Fibroblast of skin of back (primary cell): ENCODE data around the gene EID3. TPM values are rescaled to one million over a fixed set of nuclear protein-coding genes. Genes with fewer than 3 reads are reported as not detected.
"Not testable (repeated sequence)": the region's sequence is repeated elsewhere in the genome, so short reads cannot be mapped to it uniquely, and the experiment has no call there.

ENCODE experiments used
- DNase-seq: peaks from one replicate; pipeline ENCODE4 v3.0.0-alpha.2; 2013
- polyA plus RNA-seq, 2 experiments: library from polyadenylated mRNA; unstranded; fragments of 120-200 nt; gene quantifications; one replicate each; pipeline ENCODE4 v1.2.1, GENCODE V29; 2013; ENCODE audit not compliant: insufficient read length in 2 of 2

The EID3 gene
- 2.3 TPM for polyA plus RNA-seq (2013, experiment 1 of 2; ENCODE audit: insufficient read length)
- 2.3 TPM for polyA plus RNA-seq (2013, experiment 2 of 2; ENCODE audit: insufficient read length)

DNA sequence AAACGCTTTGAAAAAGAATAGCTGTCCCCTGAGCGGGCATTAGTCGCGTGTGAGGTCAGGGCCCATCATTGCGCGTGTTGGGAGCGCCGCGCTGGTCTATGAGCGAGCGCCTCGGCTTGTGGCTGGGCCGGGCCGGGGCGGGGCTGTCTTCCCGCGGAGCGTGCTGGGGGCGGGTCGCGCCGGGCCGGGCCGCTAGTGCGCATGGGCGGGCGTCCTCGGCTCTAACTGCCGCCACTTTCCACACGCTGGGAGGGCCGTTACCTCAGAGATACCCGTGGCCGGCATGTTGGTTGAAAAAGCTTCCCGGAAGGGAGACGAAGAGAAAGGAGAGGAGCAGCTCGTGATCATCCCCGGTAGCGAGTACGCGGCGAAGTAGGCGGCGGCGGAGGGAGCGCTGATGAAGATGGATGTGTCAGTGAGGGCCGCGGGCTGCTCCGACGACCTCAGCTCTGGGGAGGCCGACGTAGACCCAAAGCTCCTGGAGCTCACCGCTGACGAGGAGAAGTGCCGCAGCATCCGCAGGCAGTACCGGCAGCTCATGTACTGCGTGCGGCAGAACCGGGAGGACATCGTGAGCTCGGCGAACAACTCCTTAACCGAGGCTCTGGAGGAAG is at the start of gene EID3:
EID3 (plus strand) TSS at position 202 of the 614 bp plus-strand sequence; CDS start at position 398, 196 bp downstream.
- peak; percentile 86 for DNase-seq

DNA sequence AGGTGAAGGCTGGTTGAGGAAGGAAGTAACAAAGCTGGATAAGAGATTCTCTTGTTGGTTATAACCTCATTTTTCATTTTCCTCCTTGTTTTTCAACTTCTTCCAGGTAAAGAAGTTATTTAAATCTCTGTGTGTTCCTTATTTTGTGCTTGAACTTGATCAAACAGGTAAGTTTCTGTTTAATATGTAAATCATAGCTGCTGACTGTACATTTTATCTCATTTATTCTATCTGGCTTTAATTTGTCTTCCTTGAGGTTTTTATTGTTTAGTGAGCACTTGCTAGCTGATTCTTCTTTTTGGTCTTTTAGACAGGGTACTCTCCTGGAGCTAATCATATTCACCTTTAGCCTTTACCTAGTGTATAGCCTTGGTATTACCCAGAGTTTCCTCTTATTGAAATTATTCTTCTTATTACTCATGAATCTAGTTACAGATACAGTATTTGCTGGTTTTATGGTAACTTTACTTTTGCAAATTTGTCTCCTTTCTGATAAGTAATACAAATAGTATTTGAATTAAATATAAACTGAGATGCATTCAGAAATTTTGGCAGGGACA is 45.5 kb upstream of the EID3 start:
- DNase-seq, result no peak

DNA sequence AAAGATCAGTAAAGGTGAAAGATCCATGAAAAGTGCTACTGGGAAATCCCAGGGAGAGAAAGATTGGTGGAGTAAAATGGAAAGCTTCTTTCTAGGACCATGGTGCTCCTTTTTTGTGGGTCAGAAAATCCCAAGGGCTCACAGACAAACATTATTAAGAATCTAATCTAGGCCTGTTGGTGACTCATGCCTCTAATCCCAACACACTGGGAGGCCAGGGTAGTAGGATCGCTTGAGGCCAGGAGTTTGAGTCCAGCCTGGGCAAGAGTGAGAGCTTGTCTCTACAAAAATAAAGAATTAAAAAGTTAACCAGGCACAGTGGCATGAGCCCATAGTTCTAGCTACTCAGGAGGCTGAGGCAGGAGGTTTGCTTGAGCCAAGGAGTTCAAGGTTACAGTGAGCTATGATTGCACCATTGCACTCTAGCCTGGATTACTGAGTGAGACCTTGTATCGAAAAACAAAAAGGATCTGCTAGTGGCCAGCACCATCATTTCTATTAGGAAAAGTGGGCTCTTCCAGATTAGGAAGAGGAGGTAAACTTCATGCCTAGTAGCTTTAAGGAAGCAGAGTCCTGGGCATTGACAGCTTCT is 45.0 kb upstream of the EID3 start:
- peak; percentile 46 for DNase-seq

DNA sequence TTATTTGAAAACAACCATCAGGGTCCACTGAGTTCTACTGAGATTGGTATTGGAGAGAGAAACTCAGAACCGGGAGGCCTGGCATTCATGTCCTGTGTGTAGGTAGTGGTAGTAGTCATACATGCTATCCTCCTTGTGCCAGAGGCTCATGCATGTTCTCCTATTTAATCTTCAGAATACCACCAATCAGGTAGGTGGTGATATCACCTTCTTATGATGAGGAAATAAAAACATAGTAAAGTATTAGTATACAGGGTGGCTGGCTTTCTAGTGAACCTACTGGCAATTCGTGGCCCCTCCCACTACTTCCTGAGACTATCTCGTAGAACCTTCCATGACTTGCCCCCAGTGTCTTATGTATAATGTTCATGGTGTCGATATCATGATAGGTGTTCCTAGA is 40.5 kb upstream of the EID3 start:
- DNase-seq, result no peak

DNA sequence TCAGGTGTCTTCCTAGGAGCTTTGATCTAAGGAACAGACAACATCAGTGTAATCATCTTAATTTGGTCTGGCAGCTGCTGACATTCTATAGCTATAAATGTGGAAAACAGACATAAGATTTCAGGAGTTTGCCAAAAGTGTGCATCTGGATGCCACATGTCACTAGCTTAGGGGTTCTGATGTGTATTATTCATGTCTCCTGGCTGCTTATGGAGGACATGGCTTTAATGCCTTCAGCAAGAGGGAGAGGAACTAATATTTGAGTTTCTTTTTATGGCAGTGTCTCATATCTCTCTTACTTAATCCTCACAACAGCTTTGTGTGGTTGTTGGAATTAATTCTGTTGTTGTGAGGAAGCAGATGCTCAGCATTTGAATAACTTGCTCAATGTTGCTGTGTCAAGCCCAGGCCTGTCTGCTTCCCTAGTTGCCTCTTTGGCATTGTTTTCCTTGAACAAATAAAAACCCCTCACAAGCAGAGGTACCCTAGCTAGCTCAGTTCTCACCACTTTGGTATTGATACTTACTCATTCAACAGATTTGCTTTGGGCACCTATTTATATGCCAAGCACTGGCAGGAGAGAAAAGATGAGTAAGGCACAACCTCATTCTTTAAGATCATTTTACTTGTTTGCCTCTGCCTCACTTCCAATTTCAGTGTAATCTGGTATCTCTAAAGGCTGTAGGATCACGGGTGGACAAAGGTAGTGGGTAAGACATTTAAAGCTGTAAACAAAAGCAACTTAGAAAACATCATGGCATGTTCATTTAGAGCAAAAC is 39.8 kb upstream of the EID3 start:
- peak; percentile 14 for DNase-seq

DNA sequence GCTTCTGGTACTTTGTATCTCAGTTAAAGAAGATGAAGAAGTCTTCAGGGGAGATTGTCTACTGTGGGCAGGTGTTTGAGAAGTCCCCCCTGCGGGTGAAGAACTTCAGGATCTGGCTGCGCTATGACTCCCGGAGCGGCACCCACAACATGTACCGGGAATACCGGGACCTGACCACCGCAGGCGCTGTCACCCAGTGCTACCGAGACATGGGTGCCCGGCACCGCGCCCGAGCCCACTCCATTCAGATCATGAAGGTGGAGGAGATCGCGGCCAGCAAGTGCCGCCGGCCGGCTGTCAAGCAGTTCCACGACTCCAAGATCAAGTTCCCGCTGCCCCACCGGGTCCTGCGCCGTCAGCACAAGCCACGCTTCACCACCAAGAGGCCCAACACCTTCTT is 38.1 kb upstream of the EID3 start:
- not testable (repeated sequence) for DNase-seq

DNA sequence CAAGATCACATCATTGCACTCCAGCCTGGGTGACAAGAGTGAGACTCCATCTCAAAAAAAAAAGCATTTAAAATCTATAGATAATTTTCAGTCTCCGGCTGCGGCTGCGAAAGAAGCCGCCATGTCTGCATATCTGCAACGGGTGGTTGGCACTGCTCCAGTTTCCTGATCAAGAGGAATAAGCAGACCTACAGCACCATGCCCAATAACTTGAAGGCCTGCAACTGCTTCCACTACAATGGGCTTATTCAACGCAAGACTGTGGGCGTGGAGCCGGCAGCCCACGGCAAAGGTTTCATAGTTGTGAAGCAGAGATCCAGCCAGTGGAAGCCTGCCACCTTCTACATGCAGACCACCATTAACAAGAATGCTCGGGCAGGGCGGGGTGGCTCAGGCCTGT is 30.6 kb upstream of the EID3 start:
- DNase-seq, result no peak

DNA sequence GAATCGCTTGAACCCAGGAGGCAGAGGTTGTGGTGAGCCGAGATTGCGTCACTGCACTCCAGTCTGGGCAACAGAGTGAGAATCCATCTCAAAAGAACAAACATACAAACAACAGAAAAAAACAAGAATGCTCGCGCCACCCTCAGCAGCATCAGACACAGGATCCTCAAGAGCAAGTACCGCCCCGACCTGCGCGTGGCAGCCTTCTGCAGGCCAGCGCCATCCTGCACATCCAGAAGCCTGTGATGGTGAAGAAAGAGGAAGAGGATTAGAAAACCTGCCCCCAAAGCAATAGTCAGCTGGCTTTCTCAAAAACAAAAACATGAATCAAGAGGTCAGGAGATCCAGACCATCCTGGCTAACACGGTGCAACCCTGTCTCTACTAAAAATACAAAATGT is 30.0 kb upstream of the EID3 start:
- no peak for DNase-seq

DNA sequence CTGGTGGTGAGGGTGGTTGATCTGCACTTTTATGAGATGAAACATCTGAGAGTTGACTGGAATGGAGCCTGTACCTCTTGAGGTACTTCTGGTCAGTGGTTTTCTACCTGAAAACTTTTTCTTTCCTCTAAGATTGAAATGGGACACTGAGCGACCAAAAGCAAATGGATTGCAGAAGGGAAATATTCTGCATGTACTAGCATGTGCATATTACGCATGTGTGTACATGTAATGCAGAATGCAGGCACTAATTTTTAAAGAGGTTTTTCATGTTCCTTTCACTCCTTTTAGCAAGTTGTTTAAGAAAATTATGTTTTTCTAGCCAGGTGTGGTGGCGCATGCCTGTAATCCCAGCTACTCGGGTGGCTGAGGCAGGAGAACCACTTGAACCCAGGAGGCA is 28.7 kb upstream of the EID3 start:
- DNase-seq, result no peak

DNA sequence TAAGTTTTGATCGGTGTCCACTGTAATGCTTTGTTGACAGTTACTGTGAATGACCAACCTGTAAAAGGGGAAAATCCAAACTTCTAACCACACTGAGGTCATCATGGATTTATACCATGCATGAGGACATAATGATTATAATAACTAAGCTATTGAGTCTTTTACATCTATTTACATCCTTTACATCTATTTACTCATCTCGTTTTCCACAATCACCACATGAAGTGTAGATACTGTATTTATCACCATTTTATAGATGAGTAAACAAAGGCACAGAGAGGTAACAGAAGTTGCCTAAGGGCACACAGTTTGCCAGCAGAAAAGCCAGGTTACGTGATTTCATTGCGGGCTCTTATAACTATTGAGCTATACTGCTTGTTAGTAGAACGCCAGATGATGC is 27.9 kb upstream of the EID3 start:
- DNase-seq, result no peak

DNA sequence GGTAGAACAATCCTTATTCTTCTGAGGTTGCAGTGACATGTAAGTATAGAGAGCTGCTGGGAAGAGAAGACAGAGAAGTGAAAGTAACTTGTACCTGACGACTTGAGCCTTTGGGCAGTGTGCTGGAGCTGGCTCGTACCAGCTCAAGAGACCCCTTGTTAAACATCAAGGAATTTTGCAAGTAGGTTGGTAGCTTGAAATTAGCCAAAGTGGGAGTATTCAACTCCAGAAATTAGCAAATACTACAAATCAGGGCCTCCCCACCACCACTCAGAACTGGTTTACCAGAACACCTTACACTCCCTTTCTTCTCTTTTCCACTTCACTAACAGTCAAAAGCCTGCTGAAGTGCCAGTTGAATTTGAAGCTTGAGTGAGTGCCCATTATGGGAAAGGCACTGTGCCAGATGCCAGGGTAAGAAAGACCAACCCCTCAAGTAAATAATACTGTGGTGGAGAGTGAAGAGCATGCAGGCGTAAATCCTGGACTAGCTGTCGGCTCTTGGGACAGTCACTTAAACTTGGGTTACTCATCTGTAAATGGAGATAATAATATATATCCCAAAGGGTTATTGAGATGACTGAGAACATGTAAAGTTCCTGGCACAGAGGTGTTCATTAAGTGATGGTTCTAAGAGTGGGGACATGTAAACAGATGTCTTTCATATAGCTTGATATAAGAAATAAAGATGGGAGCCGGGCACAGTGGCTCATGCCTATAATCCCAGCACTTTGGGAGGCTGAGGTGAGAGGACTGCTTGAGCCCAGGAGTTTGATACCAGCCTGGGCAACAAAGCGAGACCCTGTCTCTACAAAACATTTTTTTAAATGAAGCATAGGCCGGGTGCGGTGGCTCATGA is 27.0 kb upstream of the EID3 start:
- DNase-seq, result no peak

DNA sequence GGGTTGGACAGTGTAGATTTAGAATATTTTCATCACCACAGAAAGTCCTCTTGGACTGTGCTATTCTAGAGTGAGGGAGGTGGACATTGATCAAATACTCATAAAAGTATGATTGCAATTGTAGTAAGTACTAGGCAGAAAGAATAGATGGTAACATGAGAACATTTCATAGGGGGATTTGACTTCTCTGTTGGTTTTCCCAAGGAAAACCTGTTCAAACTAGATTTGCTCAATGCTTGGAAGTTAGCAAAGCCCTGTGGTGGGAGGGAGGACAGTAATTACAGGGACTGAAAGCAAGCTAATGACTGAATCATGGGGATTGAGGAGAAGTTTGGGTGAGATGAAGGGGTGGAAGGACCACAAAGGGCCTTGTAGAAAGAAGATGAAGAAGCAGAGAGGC is 24.4 kb upstream of the EID3 start:
- no peak for DNase-seq

DNA sequence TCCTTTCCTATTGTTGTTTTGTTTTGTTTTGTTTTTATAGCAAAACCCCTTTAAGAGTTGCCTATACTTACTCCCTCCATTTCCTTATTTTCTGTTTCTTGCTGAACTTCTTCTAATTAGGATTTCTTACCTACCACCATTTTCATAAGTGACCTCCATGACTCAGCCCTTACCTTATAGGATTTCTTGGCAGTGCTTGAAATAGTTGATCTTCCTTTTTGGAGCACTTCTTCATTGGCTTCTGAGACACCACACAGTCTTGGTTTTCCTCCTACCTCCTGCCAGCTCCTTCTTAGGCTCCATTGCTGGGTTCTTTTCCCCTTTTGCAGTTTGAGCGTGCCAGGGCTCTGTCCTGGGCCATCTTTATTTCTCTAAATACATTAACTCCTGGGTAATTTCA is 23.4 kb upstream of the EID3 start:
- no peak for DNase-seq

DNA sequence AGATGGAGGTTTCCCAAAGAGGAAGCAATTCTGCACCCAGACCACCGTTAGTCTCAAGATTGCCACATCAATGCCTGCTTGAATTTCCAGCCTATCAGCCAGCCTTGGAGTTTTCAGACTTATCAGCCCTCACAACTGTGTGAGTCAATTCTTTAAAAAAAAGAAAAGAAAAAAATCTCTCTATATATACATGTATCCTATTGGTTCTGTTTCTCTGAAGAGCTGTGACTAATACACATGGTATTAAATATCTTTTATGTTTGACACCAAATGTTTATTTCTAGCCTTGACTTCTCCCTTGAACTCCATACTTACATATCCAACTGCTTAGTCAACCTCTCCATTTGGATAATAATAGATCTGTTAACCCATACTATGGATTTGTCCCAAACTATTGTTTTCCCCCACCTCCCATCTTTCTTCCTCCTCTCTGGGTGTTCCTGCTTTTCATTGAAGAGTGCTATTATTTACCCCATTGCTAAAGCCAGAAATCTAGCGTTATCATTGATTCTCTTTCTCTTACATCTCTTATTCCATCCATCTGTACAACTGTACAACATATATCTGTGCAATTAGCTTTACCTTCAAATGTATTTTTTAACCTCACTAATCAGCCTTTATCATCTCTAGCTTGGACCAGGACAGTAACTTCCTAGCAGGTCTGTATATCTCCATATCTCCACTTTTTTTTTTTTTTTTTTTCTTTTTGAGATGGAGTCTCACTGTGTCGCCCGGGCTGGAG is 22.7 kb upstream of the EID3 start:
- peak; percentile 97 for DNase-seq

DNA sequence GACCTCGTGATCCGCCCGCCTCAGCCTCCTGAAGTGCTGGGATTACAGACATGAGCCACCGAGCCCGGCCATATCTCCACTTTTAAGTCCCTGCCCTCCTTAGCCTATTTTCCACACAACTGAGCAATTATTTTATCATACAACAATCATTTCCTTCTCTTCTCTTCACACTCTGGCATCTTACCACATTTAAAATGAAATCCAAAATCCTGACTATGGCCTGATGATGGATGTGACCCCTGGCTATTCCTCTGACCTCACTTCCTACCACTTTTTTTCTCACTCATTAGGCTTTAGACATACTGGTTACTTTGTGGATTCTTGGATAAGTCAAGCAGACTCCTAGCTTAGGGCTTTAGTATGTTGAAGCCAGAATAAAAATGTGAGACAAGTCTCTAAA is 21.9 kb upstream of the EID3 start:
- no peak for DNase-seq

DNA sequence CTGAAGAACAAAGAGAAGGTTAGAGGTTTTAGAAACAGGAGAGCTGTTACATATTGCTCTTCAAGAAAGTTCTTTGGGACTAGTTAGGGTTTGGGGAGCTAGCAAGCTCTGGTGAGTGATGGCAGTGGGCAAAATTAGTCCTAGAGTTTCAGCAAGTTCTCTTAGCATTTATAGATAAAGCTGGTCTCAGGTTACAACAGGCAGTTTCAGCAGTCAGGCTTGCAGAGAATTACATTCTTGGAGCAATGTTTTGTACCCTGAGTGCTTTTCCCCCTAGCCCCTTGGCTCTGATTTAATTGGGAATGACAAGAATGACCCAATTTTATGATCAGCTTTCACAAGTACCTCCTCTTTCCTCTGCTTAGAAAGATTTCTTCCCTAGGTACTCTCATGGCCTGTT is 21.4 kb upstream of the EID3 start:
- peak; percentile 39 for DNase-seq

DNA sequence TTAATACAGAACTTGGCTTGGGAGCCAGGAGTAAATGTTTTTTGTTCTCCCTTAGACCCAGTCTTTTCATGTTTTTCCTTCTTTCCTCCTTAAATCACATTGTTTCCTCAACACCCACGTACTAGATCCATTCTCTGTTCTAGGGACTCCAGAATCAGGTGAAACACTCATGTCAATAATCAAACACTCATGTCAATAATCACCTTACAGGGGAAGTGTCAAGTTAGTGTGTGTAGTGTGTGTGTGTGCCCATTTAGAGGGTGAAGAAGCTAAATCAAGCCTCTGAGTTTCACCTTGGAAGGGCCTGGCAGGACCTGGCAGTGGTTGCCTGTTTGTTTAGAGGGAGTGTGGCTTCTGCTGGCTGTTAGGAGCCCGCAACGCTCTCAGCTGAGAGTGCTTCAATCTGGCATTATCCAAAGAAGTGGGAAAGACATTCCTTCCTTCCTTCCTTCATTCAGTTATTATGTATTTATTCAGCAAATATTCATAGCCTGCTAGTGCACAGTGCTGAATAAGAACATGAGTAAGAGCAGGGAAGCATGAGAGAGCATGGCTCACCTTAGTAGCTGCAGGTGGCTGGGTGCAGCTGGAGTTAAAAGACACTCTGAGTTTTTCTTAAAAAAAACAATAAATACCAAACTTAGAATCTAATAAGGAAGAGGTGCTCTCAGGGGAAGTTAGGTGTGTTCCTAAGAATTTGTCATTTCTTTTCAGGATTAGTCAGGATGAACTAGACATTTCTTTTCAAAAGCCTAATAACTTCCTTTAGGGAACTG is 17.6 kb upstream of the EID3 start:
- peak; percentile 42 for DNase-seq

DNA sequence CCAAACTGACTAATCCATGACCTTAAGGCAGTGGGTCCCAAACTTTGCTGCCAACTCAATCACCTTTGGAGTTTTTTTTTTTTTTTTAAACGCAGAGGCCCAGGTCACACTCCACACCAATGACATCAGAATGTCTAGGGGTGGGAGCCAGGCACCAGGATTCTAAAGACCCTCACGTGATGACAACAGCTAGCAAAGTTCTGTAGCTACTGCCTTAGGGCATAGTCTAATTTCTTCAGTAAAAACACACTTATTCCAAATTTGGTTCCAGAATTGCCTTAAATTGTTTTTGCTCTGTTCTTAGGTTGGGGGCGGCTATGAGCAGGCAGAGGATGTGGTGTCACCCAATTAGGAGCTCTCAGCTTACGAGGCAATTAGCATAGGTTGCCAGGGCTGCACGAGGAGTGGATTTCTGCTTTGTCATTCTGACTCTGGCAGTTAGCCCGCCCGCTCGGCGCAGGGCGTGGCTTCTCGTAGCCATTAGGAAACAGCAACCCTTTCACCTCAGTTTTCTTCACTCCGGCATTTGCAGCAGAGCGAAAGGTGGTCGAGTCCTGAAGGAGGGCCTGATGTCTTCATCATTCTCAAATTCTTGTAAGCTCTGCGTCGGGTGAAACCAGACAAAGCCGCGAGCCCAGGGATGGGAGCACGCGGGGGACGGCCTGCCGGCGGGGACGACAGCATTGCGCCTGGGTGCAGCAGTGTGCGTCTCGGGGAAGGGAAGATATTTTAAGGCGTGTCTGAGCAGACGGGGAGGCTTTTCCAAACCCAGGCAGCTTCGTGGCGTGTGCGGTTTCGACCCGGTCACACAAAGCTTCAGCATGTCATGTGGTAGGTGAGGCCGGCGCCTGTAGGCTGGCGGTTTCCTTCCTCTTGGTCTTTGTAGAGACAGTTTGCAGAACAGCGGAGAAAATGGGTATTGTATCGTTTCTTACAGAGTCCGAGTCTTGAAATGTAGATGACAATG is 16.7 kb upstream of the EID3 start:
- peak; percentile 96 for DNase-seq

DNA sequence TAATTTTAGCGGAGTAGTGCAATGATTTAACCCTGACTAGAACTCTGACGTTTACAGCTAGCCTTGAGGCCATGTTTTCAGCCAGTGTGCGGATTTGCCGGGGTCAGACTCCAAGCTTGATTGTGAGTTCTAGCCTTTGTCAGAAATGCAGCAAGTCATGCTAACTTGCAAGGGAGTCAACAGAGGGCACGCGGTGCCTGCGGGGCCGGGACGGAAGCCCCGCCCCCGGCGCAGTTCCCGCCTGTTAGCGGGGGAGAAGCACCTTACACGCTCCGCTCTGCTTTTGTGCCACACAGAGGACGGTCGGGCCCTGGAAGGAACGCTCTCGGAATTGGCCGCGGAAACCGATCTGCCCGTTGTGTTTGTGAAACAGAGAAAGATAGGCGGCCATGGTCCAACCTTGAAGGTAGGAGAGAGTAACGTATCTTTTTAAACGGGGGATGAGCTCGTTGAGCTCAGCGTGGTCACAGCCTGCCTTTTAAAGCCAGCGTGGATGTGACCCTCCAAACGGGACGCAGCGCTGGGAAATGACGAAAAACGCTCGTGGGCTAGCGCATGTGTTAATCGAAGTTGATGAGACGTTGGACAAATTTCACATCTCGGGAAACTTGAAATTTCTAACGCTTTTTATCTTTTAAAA is 14.8 kb upstream of the EID3 start:
- DNase-seq, result peak; percentile 80
